ENCODE results near the gene SYT2. TPM values are rescaled to one million over a fixed set of nuclear protein-coding genes. Genes with fewer than 3 reads are reported as not detected.

SYT2 gene
- total RNA-seq, 2 donors from 2014 or later: 0.02 TPM; not detected in 1

- ATAC-seq (replicated peaks in 1 of 2) (no peak), DNase-seq (no peak)
- no peaks in the 10 kb centered on the region for H3K9me3 Mint-ChIP-seq
- H3K4me3 Mint-ChIP-seq: no peak overlapping the region
- H3K27me3 Mint-ChIP-seq (ENCODE audit: low read depth): peaks cover 39% of the 10 kb centered on the region
- H3K36me3 Mint-ChIP-seq (ENCODE audit: insufficient read depth in 2 of 2): no peaks in the 10 kb centered on the region
- no peak overlapping the region for H3K27ac Mint-ChIP-seq
- no peaks in the 10 kb centered on the region for H3K4me1 Mint-ChIP-seq (ENCODE audit: low read depth)
Observed at GRCh38 chr1:202698276-202698675, 12.0 kb downstream of the SYT2 start.

GRCh38 chr1:202697038-202697437 lies 13.2 kb downstream of the SYT2 start:
- Mint-ChIP-seq H3K9me3 (peaks cover 0 to 3% of the 10 kb centered on the region in 2 donors), H3K27me3 (ENCODE audit: low read depth) (peaks cover 44% of the 10 kb centered on the region), H3K4me1 (ENCODE audit: low read depth) (no peaks in the 10 kb centered on the region), H3K27ac (no peak overlapping the region), H3K36me3 (ENCODE audit: insufficient read depth in 2 of 2) (no peaks in the 10 kb centered on the region), H3K4me3 (no peak overlapping the region)
- DNase-seq: no peak
- no peak for ATAC-seq (replicated peaks in 1 of 2)

GRCh38 chr1:202694314-202694713 lies 15.9 kb downstream of the SYT2 start:
- peaks cover 44% of the 10 kb centered on the region for H3K27me3 Mint-ChIP-seq (ENCODE audit: low read depth)
- H3K9me3 Mint-ChIP-seq: peaks cover 0 to 3% of the 10 kb centered on the region in 2 donors

GRCh38 chr1:202692959-202693555 lies 17.2 kb downstream of the SYT2 start:
- peaks cover 0 to 3% of the 10 kb centered on the region in 2 donors for H3K9me3 Mint-ChIP-seq
- ATAC-seq (replicated peaks in 1 of 2) (peak in 1 of 2 donors; percentile 60), DNase-seq (peak; percentile 68)
- peaks cover 38% of the 10 kb centered on the region for H3K27me3 Mint-ChIP-seq (ENCODE audit: low read depth)
- H3K27ac Mint-ChIP-seq: no peak overlapping the region
- no peak overlapping the region for H3K4me3 Mint-ChIP-seq
- no peaks in the 10 kb centered on the region for H3K4me1 Mint-ChIP-seq (ENCODE audit: low read depth)
- H3K36me3 Mint-ChIP-seq (ENCODE audit: insufficient read depth in 2 of 2): no peaks in the 10 kb centered on the region

More at GRCh38 chr1:202694314-202694713, 15.9 kb downstream of the SYT2 start:
- ATAC-seq (replicated peaks in 1 of 2) (no peak), DNase-seq (no peak)
- Mint-ChIP-seq H3K4me3 (no peak overlapping the region), H3K27ac (no peak overlapping the region), H3K4me1 (ENCODE audit: low read depth) (no peaks in the 10 kb centered on the region), H3K36me3 (ENCODE audit: insufficient read depth in 2 of 2) (no peaks in the 10 kb centered on the region)

- Mint-ChIP-seq H3K9me3 (peaks cover 0 to 3% of the 10 kb centered on the region in 2 donors), H3K4me1 (ENCODE audit: low read depth) (no peaks in the 10 kb centered on the region), H3K27ac (no peak overlapping the region), H3K36me3 (ENCODE audit: insufficient read depth in 2 of 2) (no peaks in the 10 kb centered on the region), H3K4me3 (no peak overlapping the region), H3K27me3 (ENCODE audit: low read depth) (peaks cover 38% of the 10 kb centered on the region)
- no peak for DNase-seq
- no peak for ATAC-seq (replicated peaks in 1 of 2)
Observed at GRCh38 chr1:202691816-202692215, 18.4 kb downstream of the SYT2 start.

GRCh38 chr1:202689493-202690342 lies 20.5 kb downstream of the SYT2 start:
- H3K27ac Mint-ChIP-seq: no peak overlapping the region
- no peaks in the 10 kb centered on the region for H3K36me3 Mint-ChIP-seq (ENCODE audit: insufficient read depth in 2 of 2)
- H3K4me3 Mint-ChIP-seq: no peak overlapping the region
- H3K9me3 Mint-ChIP-seq: peaks cover 0 to 3% of the 10 kb centered on the region in 2 donors
- no peaks in the 10 kb centered on the region for H3K4me1 Mint-ChIP-seq (ENCODE audit: low read depth)
- DNase-seq (no peak), ATAC-seq (replicated peaks in 1 of 2) (no peak)
- H3K27me3 Mint-ChIP-seq (ENCODE audit: low read depth): peaks cover 28% of the 10 kb centered on the region

GRCh38 chr1:202689082-202689481 lies 21.2 kb downstream of the SYT2 start:
- DNase-seq: no peak
- H3K27ac Mint-ChIP-seq: no peak overlapping the region
- no peaks in the 10 kb centered on the region for H3K4me1 Mint-ChIP-seq (ENCODE audit: low read depth)
- ATAC-seq (replicated peaks in 1 of 2): no peak
- peaks cover 0 to 3% of the 10 kb centered on the region in 2 donors for H3K9me3 Mint-ChIP-seq
- H3K27me3 Mint-ChIP-seq (ENCODE audit: low read depth): peaks cover 21% of the 10 kb centered on the region
- H3K4me3 Mint-ChIP-seq: no peak overlapping the region
- no peaks in the 10 kb centered on the region for H3K36me3 Mint-ChIP-seq (ENCODE audit: insufficient read depth in 2 of 2)

- Mint-ChIP-seq H3K9me3 (peaks cover 0 to 3% of the 10 kb centered on the region in 2 donors), H3K4me1 (ENCODE audit: low read depth) (no peaks in the 10 kb centered on the region), H3K4me3 (no peak overlapping the region), H3K36me3 (ENCODE audit: insufficient read depth in 2 of 2) (no peaks in the 10 kb centered on the region), H3K27ac (no peak overlapping the region), H3K27me3 (ENCODE audit: low read depth) (peaks cover 16% of the 10 kb centered on the region)
- no peak for DNase-seq
- ATAC-seq (replicated peaks in 1 of 2): no peak
Observed at GRCh38 chr1:202688401-202688800, 21.9 kb downstream of the SYT2 start.

- H3K27me3 Mint-ChIP-seq (ENCODE audit: low read depth): peaks cover 14% of the 10 kb centered on the region
- no peak for DNase-seq
- H3K27ac Mint-ChIP-seq: no peak overlapping the region
- ATAC-seq (replicated peaks in 1 of 2): no peak
- no peaks in the 10 kb centered on the region for H3K36me3 Mint-ChIP-seq (ENCODE audit: insufficient read depth in 2 of 2)
- H3K4me1 Mint-ChIP-seq (ENCODE audit: low read depth): no peaks in the 10 kb centered on the region
- H3K9me3 Mint-ChIP-seq: no peaks in the 10 kb centered on the region
- H3K4me3 Mint-ChIP-seq: no peak overlapping the region
Observed at GRCh38 chr1:202687798-202688197, 22.5 kb downstream of the SYT2 start.

GRCh38 chr1:202687370-202687769 lies 22.9 kb downstream of the SYT2 start:
- no peak overlapping the region for H3K4me3 Mint-ChIP-seq
- no peaks in the 10 kb centered on the region for H3K36me3 Mint-ChIP-seq (ENCODE audit: insufficient read depth in 2 of 2)
- ATAC-seq (replicated peaks in 1 of 2) (no peak), DNase-seq (no peak)
- no peaks in the 10 kb centered on the region for H3K9me3 Mint-ChIP-seq
- H3K4me1 Mint-ChIP-seq (ENCODE audit: low read depth): no peaks in the 10 kb centered on the region
- H3K27me3 Mint-ChIP-seq (ENCODE audit: low read depth): peaks cover 18% of the 10 kb centered on the region
- H3K27ac Mint-ChIP-seq: no peak overlapping the region

- DNase-seq: no peak
- H3K4me3 Mint-ChIP-seq: no peak overlapping the region
- no peaks in the 10 kb centered on the region for H3K4me1 Mint-ChIP-seq (ENCODE audit: low read depth)
- peaks cover 24% of the 10 kb centered on the region for H3K27me3 Mint-ChIP-seq (ENCODE audit: low read depth)
- H3K36me3 Mint-ChIP-seq (ENCODE audit: insufficient read depth in 2 of 2): no peaks in the 10 kb centered on the region
- no peak for ATAC-seq (replicated peaks in 1 of 2)
- H3K9me3 Mint-ChIP-seq: no peaks in the 10 kb centered on the region
- H3K27ac Mint-ChIP-seq: no peak overlapping the region
Observed at GRCh38 chr1:202685641-202686040, 24.6 kb downstream of the SYT2 start.

GRCh38 chr1:202684716-202685115 lies 25.5 kb downstream of the SYT2 start:
- H3K27ac Mint-ChIP-seq: no peak overlapping the region
- H3K4me1 Mint-ChIP-seq (ENCODE audit: low read depth): no peaks in the 10 kb centered on the region
- H3K27me3 Mint-ChIP-seq (ENCODE audit: low read depth): peaks cover 24% of the 10 kb centered on the region
- no peak for DNase-seq
- ATAC-seq (replicated peaks in 1 of 2): no peak
- H3K36me3 Mint-ChIP-seq (ENCODE audit: insufficient read depth in 2 of 2): peaks cover 0 to 2% of the 10 kb centered on the region in 2 donors
- H3K9me3 Mint-ChIP-seq: peaks cover 0 to 2% of the 10 kb centered on the region in 2 donors
- H3K4me3 Mint-ChIP-seq: no peak overlapping the region

- ATAC-seq (replicated peaks in 1 of 2): no peak
- Mint-ChIP-seq H3K27me3 (ENCODE audit: low read depth) (peaks cover 38% of the 10 kb centered on the region), H3K4me1 (ENCODE audit: low read depth) (no peaks in the 10 kb centered on the region), H3K4me3 (no peak overlapping the region), H3K27ac (no peak overlapping the region), H3K9me3 (peaks cover 7% of the 10 kb centered on the region in 2 donors), H3K36me3 (ENCODE audit: insufficient read depth in 2 of 2) (peaks cover 5% of the 10 kb centered on the region in 2 donors)
- no peak for DNase-seq
Observed at GRCh38 chr1:202683029-202683428, 27.2 kb downstream of the SYT2 start.

Measured in activated T-cell treated with anti-CD3 and anti-CD28 coated beads, Interleukin-2, amount 50 U/mL, for 72 hours (primary cell).